ENCODE data around the gene EXOC6.
A peak's percentile ranks its signal among the peaks of the same experiment; 100 is the strongest.
"Not testable (repeated sequence)": the region's sequence is repeated elsewhere in the genome, so short reads cannot be mapped to it uniquely, and the experiment has no call there.

Gene EXOC6

GRCh38 chr10:93079663-93080349 is 231.5 kb downstream of the EXOC6 start:
- no peak for DNase-seq (ENCODE audit: low read depth in 2 of 2)

- DNase-seq (ENCODE audit: low read depth in 2 of 2), result peak in 1 of 2 donors; percentile 35
Observed at GRCh38 chr10:93080350-93081046, 232.2 kb downstream of the EXOC6 start.

DNA sequence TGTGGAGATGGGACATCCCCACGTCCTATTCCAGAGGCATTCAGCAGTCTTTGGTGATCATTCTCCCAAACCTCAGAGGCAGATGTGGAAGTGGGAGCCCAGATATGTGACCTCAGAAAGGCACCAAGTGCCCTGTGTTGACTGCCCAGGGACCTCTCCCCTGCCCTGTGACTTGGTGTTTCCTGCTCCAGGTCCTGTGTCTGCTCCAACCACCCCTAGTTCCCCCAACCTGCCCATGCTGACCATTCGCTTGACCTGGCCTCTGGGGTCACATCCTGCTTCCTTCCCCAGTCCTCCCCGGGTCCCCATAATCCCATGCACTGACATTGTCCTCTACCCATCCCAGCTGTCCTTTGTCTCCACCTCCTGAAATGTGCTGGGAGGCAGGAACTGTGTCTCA is 233.0 kb downstream of the EXOC6 start:
- DNase-seq (ENCODE audit: low read depth in 2 of 2), result no peak

- no peak for DNase-seq (ENCODE audit: low read depth in 2 of 2)
Observed at GRCh38 chr10:93081834-93082233, 233.5 kb downstream of the EXOC6 start.

- DNase-seq (ENCODE audit: low read depth in 2 of 2), result no peak
Observed at GRCh38 chr10:93083743-93084539, 235.6 kb downstream of the EXOC6 start.

DNA sequence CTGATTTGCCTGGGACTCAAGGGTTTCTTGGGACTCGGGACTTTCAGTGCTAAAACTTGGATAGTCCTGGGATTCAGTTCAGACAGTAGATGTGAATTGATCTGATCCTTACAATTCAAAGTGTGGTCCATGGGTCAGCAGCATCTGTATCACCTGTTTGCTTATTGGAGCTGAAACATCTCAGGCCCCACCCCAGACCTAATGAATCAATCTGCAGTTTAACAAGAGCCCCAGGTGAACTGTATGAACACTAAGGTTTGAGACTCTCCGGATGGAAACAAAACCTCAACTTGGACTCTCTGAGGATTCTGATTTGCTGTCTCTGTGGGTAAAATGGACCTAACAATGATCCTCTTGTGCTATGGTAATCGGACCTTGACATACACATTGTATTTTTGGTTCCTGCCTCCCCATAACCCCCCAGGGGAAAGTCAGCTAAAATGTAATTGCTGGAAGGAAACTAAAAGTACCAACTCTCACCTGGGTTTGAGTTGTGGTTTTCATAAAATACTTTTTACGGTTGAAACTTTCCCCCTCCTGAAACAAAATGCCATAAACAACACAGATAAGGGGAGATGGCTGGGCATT is 237.0 kb downstream of the EXOC6 start:
- no peak for DNase-seq (ENCODE audit: low read depth in 2 of 2)

DNA sequence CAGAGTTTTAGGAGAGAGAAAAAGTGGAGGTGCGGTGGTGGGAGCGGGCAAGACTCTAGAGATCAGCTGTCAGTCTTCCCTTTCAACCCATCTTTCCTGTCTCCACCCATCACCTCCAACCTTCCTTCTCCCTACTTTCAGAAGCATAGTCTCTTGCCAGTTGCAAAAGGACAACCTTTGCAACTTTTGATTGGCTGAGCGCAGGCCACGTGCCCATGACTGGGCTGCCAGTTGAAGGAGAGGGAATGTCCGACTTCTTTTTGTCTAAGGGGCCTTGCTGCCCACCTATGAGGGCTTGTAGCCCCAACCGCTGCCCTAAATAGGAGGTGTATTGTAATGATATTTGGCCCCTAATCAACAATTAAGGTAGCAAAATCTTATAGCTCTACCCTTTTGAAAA is 238.0 kb downstream of the EXOC6 start:
- DNase-seq (ENCODE audit: low read depth in 2 of 2), result no peak

GRCh38 chr10:93087846-93088245 is 239.5 kb downstream of the EXOC6 start:
- DNase-seq (ENCODE audit: low read depth in 2 of 2), result no peak

DNA sequence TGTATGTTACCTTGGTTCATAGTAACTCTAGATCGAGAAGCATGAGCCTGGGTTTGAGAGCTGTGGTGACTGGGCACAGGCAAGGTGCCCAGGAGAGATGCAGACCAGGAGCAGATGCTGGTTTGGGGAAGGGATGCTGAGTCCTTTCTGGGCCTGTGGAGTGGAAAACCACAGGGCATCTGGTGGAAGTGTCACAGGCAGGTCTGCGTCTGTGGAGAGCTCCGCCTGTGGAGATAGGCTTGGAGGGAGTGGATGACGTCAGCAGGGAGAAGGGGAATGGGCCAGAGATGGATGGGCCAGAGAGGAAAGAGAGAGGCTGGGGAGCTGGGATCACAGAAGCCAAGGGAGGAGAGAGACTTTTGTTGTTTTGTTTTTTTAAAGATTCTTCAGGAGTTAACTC is 240.1 kb downstream of the EXOC6 start:
- no peak for DNase-seq (ENCODE audit: low read depth in 2 of 2)

DNA sequence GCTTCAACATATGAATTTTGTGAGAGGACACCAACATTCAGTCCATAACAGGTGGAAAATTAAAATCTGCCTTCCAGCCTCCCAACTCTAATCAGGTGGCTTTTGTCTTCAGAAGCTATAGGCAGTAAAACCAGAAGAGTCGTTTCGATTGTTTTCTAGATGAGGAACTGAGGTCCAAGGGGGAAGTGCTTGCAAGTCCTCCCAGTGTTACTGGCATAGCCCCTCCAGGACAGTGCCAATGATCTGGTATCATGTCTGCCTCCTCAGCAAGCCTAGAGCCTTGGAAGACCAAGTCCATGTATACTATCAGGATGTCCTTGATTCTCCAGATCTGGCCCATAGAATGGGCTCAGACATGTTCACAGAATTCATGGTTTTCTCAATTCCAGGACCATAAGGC is 242.3 kb downstream of the EXOC6 start:
- no peak for DNase-seq (ENCODE audit: low read depth in 2 of 2)

DNA sequence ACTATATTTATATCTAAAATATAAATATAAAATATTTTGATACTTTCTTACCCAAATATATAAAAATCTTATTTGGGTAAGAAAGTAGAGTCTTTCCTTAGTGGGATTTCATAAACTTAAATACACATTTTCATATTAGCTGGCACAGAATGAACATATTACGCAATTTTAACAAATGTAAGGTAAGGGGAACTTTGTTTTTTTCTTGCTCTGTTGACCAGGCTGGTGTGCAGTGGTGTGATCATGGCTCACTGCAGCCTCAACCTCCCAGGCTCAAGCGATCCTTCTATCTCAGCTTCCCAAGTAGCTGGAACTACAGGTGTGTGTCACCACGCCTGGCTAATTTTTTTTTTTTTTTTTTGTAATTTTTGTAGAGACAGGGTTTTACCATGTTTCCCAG is 243.6 kb downstream of the EXOC6 start:
- no peak for DNase-seq (ENCODE audit: low read depth in 2 of 2)

DNA sequence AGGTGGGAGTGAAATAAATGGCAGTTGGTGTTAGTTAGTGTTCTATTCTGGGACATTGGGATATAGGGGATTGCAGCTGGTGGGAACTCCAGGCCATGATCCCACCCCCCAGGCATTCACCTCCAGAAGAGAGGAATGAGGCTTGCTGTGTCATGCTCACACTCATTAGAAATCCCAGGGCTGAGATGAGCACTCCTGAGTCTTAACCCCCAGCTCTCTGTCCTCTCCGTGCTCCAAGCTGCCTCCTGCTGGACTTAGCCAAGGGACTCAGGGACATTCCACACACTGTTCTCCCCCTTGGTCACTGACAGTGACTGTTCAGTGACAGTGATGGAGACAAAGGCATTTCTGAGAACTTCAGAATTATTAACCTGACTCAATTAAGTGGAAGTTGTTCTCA is 246.9 kb downstream of the EXOC6 start:
- DNase-seq (ENCODE audit: low read depth in 2 of 2), result no peak

DNA sequence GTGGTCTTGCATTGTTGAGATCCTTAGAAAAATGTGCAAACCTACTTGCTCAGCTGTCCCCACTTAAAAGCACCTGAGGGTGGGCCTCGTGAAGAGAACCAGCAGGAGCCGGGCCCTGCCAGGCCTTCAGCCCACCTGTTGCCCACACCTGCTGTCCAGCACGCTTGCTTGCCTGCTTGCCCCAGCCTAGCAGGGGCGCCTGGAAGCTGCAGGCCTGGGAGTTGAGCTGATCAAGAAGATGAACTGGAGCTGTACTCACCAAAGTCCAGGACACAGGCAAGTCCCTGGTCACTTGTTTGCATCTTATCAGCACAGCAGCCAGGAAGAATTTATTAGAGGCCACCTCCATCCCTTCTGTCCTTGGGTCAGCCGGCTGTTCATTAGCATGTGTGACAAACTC is 248.6 kb downstream of the EXOC6 start:
- DNase-seq (ENCODE audit: low read depth in 2 of 2), result no peak

DNA sequence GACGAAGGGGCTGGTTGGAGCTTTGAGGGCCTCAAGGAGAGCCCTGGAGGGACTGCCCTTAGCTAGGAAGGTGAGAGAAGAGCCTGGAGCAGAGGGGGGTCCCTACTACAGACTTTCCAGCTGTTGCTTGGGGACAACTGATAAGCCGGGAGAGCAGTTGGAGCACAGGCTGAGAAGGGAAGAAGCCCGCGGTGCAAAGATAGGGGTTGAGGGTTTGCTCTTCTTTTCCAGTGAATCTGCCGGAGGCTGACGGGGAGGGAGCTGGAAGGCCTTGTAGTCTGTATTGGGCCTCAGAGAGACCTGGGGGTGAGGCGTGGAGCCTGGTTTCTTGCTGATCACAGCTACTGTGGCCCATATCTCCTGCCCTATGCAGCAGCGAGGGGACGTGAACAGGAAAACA is 249.1 kb downstream of the EXOC6 start:
- DNase-seq (ENCODE audit: low read depth in 2 of 2), result no peak

DNA sequence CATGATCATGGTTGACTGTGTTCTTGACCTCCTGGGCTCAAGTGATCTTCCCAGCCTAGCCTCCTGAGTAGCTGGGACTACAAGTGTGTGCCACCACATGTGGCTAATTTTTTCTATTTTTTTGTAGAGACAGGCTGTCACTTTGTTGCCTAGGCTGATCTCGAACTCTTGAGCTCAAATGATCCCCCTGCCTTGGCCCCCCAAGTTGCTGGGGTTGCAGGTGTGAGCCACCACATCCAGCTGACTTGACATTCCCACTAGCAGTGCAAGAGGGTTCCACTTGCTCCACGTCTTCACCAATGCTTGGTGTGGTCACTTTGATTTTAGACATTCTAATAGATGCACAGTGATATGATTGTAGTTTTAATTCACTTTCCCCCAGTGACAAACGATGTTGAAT is 250.5 kb downstream of the EXOC6 start:
- no peak for DNase-seq (ENCODE audit: low read depth in 2 of 2)

GRCh38 chr10:93099670-93100069 is 251.3 kb downstream of the EXOC6 start:
- DNase-seq (ENCODE audit: low read depth in 2 of 2), result no peak

GRCh38 chr10:93101148-93101547 is 252.8 kb downstream of the EXOC6 start:
- not testable (repeated sequence) for DNase-seq (ENCODE audit: low read depth in 2 of 2)

DNA sequence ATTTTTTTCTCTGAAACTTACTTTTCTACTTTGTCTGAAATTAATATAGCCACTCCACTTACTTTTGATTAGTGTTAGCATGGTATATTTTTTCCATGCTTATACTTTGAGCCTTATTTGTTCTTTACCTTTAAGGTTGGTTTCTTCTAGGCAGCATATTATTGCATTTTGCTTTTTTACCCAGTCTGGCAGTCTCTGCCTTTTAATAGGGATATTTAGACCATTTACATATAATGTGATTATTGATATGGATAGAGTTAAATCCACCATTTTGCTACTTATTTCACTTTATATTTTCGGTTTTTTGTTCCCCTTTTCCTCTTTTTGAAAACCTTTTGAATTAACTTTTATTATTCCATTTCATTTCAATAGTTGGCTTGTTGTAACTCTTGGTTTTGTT is 255.6 kb downstream of the EXOC6 start:
- DNase-seq (ENCODE audit: low read depth in 2 of 2), result no peak

DNA sequence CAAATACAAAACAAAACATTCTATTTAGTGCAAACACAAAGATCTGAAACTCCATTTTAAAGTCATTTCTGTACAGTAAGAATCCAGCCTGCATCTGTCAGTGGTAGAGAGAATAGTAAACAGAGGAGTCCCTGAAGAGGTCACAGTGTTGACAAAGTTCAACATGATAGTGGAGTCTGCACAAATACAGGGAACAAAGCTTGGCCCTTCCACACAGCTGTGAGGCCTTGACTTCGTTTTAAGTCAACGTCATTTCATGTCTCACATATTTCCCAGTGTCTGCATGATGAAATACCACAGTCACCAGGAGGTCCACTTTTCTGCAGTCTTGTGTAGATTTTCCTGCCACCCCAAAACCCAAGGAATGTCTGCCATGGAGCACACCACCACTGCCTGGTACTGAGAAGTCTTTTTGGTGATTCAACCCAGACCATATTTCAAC is 258.3 kb downstream of the EXOC6 start:
- no peak for DNase-seq (ENCODE audit: low read depth in 2 of 2)

Data from activated CD4-positive, alpha-beta T cell treated with anti-CD3 and anti-CD28 coated beads for 24 hours (primary cell).